VCaP (cell line): ENCODE results near the gene GRIA2.
A peak's percentile ranks its signal among the peaks of the same experiment; 100 is the strongest.
"Not testable (repeated sequence)": the region's sequence is repeated elsewhere in the genome, so short reads cannot be mapped to it uniquely, and the experiment has no call there.

Experiments used
- H3K27ac ChIP-seq: fragments of 450-650 bp; 2 replicates; pipeline ENCODE4 v1.5.1; 2017
- TF ChIP-seq, protein P1 (sequence below): fragments of 450-650 bp; conservative IDR thresholded peaks from 2 replicates; pipeline ENCODE4 v1.5.1; 2017; ENCODE audit warnings: mild to moderate bottlenecking, moderate library complexity

Gene GRIA2

DNA sequence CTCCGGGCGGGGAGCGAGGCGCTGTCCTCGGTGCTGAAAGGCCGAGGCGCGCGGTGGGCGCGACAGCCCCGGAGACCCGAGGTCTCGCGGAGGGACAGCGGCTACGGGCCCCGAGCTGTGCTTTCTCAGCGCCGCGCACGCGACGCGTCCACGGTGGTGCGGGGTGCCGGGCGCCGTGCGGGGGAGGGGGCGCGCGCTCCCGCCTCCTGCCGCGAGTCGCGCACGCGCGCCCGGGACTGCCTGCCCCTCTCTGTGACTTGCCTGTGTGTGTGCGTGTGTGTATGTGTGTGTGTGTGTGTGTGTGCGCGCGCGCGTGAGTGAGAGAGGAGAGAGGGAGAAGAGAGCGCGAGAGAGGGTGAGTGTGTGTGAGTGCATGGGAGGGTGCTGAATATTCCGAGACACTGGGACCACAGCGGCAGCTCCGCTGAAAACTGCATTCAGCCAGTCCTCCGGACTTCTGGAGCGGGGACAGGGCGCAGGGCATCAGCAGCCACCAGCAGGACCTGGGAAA lies at the start of gene GRIA2:
Gene GRIA2 (plus strand): TSS at position 358 of the 511 bp plus-strand sequence. CDS start 315 bp downstream, outside the sequence.
- peak within 1 kb of the TSS; percentile 65 for H3K27ac ChIP-seq

DNA sequence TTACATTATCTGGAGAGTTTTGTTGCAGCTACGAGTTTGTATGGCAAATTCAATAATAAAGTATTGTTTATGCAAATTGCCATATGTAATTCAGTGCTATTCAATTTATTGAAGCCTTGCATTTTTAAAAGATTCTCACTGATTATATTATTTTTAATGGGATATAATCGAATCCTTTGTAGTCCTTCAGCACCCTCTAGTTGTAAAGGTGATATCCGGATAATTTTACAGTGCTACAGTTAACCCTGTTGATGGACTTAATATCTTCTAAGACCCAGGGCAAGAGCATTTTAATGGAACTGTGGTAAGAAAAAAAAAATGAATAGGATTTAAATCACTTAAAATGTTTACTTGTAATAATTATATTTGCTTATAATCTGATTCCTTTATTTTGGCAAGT lies 48.5 kb upstream of the GRIA2 start:
- TF ChIP-seq, protein P1, sequence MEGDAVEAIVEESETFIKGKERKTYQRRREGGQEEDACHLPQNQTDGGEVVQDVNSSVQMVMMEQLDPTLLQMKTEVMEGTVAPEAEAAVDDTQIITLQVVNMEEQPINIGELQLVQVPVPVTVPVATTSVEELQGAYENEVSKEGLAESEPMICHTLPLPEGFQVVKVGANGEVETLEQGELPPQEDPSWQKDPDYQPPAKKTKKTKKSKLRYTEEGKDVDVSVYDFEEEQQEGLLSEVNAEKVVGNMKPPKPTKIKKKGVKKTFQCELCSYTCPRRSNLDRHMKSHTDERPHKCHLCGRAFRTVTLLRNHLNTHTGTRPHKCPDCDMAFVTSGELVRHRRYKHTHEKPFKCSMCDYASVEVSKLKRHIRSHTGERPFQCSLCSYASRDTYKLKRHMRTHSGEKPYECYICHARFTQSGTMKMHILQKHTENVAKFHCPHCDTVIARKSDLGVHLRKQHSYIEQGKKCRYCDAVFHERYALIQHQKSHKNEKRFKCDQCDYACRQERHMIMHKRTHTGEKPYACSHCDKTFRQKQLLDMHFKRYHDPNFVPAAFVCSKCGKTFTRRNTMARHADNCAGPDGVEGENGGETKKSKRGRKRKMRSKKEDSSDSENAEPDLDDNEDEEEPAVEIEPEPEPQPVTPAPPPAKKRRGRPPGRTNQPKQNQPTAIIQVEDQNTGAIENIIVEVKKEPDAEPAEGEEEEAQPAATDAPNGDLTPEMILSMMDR, result peak; percentile 74
- H3K27ac ChIP-seq, result no peak overlapping the region

More for the DNA sequence above, at the start of gene GRIA2:
- TF ChIP-seq, protein P1, result no peak; the same call in 1 of the 2 replicates

DNA sequence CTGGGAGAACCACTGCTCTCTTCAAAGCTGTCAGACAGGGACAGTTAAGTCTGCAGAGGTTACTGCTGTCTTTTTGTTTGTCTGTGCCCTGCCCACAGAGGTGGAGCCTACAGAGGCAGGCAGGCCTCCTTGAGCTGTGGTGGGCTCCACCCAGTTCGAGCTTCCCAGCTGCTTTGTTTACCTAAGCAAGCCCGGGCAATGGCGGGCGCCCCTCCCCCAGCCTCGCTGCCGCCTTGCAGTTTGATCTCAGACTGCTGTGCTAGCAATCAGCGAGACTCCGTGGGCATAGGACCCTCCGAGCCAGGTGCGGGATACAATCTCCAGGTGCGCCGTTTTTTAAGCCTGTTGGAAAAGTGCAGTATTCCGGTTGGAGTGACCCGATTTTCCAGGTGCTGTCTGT lies 40.3 kb upstream of the GRIA2 start:
- H3K27ac ChIP-seq, result not testable (repeated sequence)

DNA sequence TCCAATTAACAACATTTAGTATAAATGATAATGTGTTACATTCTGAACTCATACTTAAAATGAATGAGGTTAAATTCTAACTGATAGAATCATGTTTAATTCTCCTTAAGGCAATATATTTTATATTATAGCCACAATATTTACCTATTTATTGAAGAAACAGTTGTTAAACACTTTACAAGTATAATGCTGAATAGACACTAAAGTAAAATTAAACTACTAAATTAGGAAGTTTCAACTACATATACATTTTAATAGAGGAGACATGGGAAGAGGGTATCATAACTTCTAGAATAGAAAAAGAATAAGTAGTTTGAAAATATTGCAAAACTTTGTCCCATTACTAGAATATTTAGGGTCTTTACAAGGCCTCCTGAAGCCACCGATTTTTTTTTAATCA lies 36.2 kb upstream of the GRIA2 start:
- TF ChIP-seq, protein P1, result no peak
- no peak overlapping the region for H3K27ac ChIP-seq

DNA sequence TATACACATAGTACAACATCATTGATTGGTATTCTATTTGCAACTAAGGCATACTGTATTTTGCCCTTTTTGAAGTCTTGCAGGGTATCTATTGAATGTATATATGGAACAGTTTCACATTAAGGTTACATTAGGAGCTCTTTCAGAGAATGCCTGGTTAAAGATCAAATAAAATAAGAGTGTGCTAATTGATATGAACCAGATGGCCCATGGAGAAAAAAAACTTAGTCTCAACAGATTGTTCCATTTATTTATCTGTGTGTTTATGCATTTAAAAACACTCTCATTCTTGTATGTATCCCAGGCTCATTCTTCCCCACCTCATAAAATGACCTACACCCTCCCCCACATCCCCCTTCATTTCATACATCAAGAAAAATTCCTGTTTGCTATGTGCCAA lies 35.2 kb upstream of the GRIA2 start:
- TF ChIP-seq, protein P1, result no peak
- no peak overlapping the region for H3K27ac ChIP-seq

DNA sequence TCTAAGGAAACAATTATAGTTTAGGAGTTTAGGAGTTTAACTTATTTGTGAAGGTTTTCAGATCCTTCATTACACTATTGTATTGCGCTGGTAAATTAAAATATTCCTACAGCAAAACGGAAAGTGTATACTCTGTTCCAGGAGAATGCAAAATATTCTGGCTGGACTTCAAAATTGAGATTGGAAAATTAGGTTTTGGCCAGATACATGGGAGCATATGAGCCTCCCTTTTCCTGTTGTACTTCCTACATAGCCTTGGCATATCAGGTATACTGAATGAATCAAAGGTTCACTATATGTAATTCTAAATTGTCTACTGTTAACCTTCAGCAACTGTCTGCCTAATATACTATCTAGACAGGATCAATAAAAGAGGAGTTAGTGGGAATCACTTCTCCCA lies 25.2 kb upstream of the GRIA2 start:
- no peak overlapping the region for H3K27ac ChIP-seq
- TF ChIP-seq, protein P1, result no peak

DNA sequence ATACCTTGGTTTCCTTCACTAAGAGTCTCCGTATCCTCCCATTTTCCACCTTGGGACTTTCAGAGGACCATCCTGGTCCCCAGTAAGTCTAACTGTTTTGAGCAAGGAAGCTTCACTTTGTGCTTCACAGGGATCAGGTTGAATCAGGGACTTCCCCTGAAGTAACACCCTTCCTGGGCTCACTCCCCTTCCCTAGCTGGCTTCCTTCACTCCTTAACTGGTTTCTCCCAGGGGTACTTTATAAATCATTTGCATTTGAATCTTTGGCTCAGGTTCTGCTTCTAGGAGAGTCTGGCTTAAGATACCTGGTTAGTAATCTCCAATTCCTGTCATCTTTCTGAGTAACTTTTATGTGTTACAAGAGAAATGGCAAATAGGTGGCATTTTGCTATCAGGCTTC lies 24.5 kb upstream of the GRIA2 start:
- H3K27ac ChIP-seq, result no peak overlapping the region
- TF ChIP-seq, protein P1, result no peak

DNA sequence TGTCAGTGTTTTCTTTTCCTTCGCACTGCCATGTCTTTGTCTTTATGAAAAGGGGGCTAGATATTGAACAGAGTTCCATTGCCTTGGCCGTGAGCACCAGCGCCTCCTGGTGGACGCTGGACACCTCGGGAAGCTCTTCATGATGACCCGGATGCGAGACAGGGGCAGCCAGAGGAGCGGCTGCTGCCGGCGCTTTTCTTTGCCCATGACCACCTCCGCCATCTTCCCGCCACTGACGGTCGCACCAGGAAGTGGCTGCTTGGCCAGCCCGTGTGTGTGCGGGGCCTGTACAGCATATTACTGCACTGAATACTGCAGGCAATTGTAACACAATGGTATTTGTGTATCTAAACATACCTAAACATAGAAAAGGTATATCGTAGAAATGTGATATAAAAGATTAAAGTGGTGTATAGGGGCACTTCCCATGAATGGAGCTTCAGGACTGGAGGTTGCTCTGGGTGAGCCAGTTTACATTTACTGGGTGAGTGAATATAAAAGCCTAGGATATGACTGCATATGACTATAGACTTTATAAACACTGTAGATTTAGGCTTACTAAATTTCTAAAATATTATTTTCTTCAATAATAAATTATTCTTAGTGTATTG lies 15.8 kb upstream of the GRIA2 start:
- no peak overlapping the region for H3K27ac ChIP-seq
- TF ChIP-seq, protein P1, result no peak
